ENCODE measurements around the gene CAPN5. TPM values are rescaled to one million over a fixed set of nuclear protein-coding genes. Genes with fewer than 3 reads are reported as not detected.
"Not testable (repeated sequence)": the region's sequence is repeated elsewhere in the genome, so short reads cannot be mapped to it uniquely, and the experiment has no call there.

CAPN5 gene
- 10 to 100 TPM; 17.4 to 31.9 (median 24.7) TPM for polyA plus RNA-seq (ENCODE audit: insufficient read length in 4 of 4)

- DNase-seq (ENCODE audit: low read depth in 4 of 4, low spot score in 3 of 4), result peak; percentile 81 to 92 (median 90)
Measured at GRCh38 chr11:77066229-77067042, at the start of gene CAPN5. CAPN5 (plus strand) TSS chr11:77066971; CDS start chr11:77084887, 17,916 bp downstream.

- DNase-seq (ENCODE audit: low read depth in 4 of 4, low spot score in 3 of 4), result not testable (repeated sequence)
Measured at GRCh38 chr11:77018396-77018924, 48.3 kb upstream of the CAPN5 start.

GRCh38 chr11:77019976-77020595 is 46.7 kb upstream of the CAPN5 start:
- DNase-seq (ENCODE audit: low read depth in 4 of 4, low spot score in 3 of 4), result no peak

GRCh38 chr11:77020734-77021133 is 46.0 kb upstream of the CAPN5 start:
- no peak for DNase-seq (ENCODE audit: low read depth in 4 of 4, low spot score in 3 of 4)

GRCh38 chr11:77024745-77025144 is 42.0 kb upstream of the CAPN5 start:
- no peak for DNase-seq (ENCODE audit: low read depth in 4 of 4, low spot score in 3 of 4)

GRCh38 chr11:77026221-77026620 is 40.5 kb upstream of the CAPN5 start:
- no peak for DNase-seq (ENCODE audit: low read depth in 4 of 4, low spot score in 3 of 4)

- no peak for DNase-seq (ENCODE audit: low read depth in 4 of 4, low spot score in 3 of 4)
Measured at GRCh38 chr11:77026743-77027142, 40.0 kb upstream of the CAPN5 start.

- no peak for DNase-seq (ENCODE audit: low read depth in 4 of 4, low spot score in 3 of 4)
Measured at GRCh38 chr11:77027275-77027674, 39.5 kb upstream of the CAPN5 start.

- DNase-seq (ENCODE audit: low read depth in 4 of 4, low spot score in 3 of 4), result no peak
Measured at GRCh38 chr11:77029829-77030228, 36.9 kb upstream of the CAPN5 start.

GRCh38 chr11:77030834-77031414 is 35.8 kb upstream of the CAPN5 start:
- DNase-seq (ENCODE audit: low read depth in 4 of 4, low spot score in 3 of 4), result no peak

GRCh38 chr11:77031599-77031998 is 35.2 kb upstream of the CAPN5 start:
- DNase-seq (ENCODE audit: low read depth in 4 of 4, low spot score in 3 of 4), result no peak

- no peak for DNase-seq (ENCODE audit: low read depth in 4 of 4, low spot score in 3 of 4)
Measured at GRCh38 chr11:77035039-77035438, 31.7 kb upstream of the CAPN5 start.

GRCh38 chr11:77035580-77035979 is 31.2 kb upstream of the CAPN5 start:
- no peak for DNase-seq (ENCODE audit: low read depth in 4 of 4, low spot score in 3 of 4)

GRCh38 chr11:77036398-77036797 is 30.4 kb upstream of the CAPN5 start:
- no peak for DNase-seq (ENCODE audit: low read depth in 4 of 4, low spot score in 3 of 4)

GRCh38 chr11:77037057-77037456 is 29.7 kb upstream of the CAPN5 start:
- DNase-seq (ENCODE audit: low read depth in 4 of 4, low spot score in 3 of 4), result no peak

- DNase-seq (ENCODE audit: low read depth in 4 of 4, low spot score in 3 of 4), result no peak
Measured at GRCh38 chr11:77038029-77038824, 28.5 kb upstream of the CAPN5 start.

GRCh38 chr11:77038825-77039326 is 27.9 kb upstream of the CAPN5 start:
- no peak for DNase-seq (ENCODE audit: low read depth in 4 of 4, low spot score in 3 of 4)

- DNase-seq (ENCODE audit: low read depth in 4 of 4, low spot score in 3 of 4), result peak in 1 of 4 donors; percentile 12
Measured at GRCh38 chr11:77039491-77040400, 27.0 kb upstream of the CAPN5 start.

- no peak for DNase-seq (ENCODE audit: low read depth in 4 of 4, low spot score in 3 of 4)
Measured at GRCh38 chr11:77040401-77040777, 26.4 kb upstream of the CAPN5 start.

Data from left renal pelvis (tissue), 4 donors.